Mesendoderm (in vitro differentiated cells): ENCODE measurements around the gene TRMT61A.

Experiments used
- DNase-seq: peaks from one replicate; pipeline ENCODE4 v3.0.0; 2013
- H2AK5ac ChIP-seq: 2 replicates; pipeline ENCODE4 v1.6.1; 2013; ENCODE audit warnings: low read length, inconsistent platforms
- H2BK120ac ChIP-seq: 2 replicates; pipeline ENCODE4 v1.6.1; 2013; ENCODE audit warnings: low read depth, mild to moderate bottlenecking, low read length, moderate library complexity, mixed read lengths
- H2BK15ac ChIP-seq: replicated peaks from 2 replicates; pipeline ENCODE4 v1.6.1; 2013; ENCODE audit warnings: low read depth, mild to moderate bottlenecking, moderate library complexity
- H2BK5ac ChIP-seq: 2 replicates; pipeline ENCODE4 v1.6.1; 2013; ENCODE audit warnings: low read length, inconsistent platforms
- H3K18ac ChIP-seq: 2 replicates; pipeline ENCODE4 v1.6.1; 2013; ENCODE audit warnings: mild to moderate bottlenecking, low read length, mixed read lengths
- H3K23ac ChIP-seq: one replicate; pipeline ENCODE4 v1.6.1; 2013; ENCODE audit warnings: low read length
- H3K27ac ChIP-seq: 2 replicates; pipeline ENCODE4 v1.5.1; 2013; ENCODE audit warnings: low read depth, mild to moderate bottlenecking, inconsistent platforms, low read length, moderate library complexity
- H3K27me3 ChIP-seq: 2 replicates; pipeline ENCODE4 v1.6.1; 2013; ENCODE audit warnings: low read length, control low read depth, mild to moderate bottlenecking, inconsistent platforms; ENCODE audit not compliant: insufficient read depth, poor library complexity
- H3K36me3 ChIP-seq: 2 replicates; pipeline ENCODE4 v1.6.1; 2013; ENCODE audit warnings: low read length, inconsistent platforms; ENCODE audit not compliant: control insufficient read depth, insufficient read depth
- H3K4ac ChIP-seq: one replicate; pipeline ENCODE4 v1.6.1; 2013; ENCODE audit warnings: low read depth, mild to moderate bottlenecking, low read length, moderate library complexity
- H3K4me1 ChIP-seq: 2 replicates; pipeline ENCODE4 v1.6.1; 2013; ENCODE audit warnings: low read depth, low read length, inconsistent platforms; ENCODE audit not compliant: control insufficient read depth
- H3K4me2 ChIP-seq: 2 replicates; pipeline ENCODE4 v1.6.1; 2013; ENCODE audit warnings: low read length
- H3K4me3 ChIP-seq: 2 replicates; pipeline ENCODE4 v1.5.1; 2013; ENCODE audit warnings: mild to moderate bottlenecking, low read length
- H3K56ac ChIP-seq: one replicate; pipeline ENCODE4 v1.6.1; 2013; ENCODE audit warnings: low read length
- H3K79me1 ChIP-seq: 2 replicates; pipeline ENCODE4 v1.6.1; 2013; ENCODE audit warnings: low read length, inconsistent platforms
- H3K79me2 ChIP-seq: 2 replicates; pipeline ENCODE4 v1.6.1; 2013; ENCODE audit warnings: mild to moderate bottlenecking, low read length; ENCODE audit not compliant: control insufficient read depth, insufficient read depth
- H3K9ac ChIP-seq: 2 replicates; pipeline ENCODE4 v1.6.1; 2013; ENCODE audit warnings: low read length, inconsistent platforms
- H4K5ac ChIP-seq: one replicate; pipeline ENCODE4 v1.6.1; 2013; ENCODE audit warnings: low read length
- H4K8ac ChIP-seq: one replicate; pipeline ENCODE4 v1.6.1; 2013; ENCODE audit warnings: low read depth, mild to moderate bottlenecking, control low read depth, low read length, moderate library complexity
- WGBS: extraction: QIAGEN DNeasy Blood & Tissue Kit; methylation state at CpG from one replicate; pipeline ENCODE4 v1.1.7; 2013; ENCODE audit warnings: low lambda C conversion rate, missing lambda C conversion rate; ENCODE audit not compliant: insufficient coverage; ENCODE audit errors: extremely low coverage; 5-methylcytosine and 5-hydroxymethylcytosine counted together

TRMT61A gene

DNA sequence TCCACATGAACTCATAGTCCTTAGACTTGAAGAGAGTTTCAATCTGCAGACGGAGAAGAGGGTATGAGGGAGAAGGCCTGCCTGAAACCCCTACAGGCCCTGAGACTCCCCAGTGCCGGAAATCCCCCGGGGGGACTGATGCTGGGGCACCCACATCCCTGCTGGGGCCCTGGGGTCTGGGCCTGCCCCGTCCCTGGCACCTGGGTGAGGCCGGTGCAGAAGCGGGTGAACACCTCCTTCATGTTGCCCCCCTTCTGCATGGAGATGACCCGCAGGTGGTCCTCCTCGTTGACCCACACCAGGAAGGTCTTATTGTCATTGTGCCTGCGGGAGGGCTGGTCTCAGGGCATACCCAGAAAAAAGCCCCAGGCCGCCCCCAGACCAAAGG lies 8.7 kb upstream of the TRMT61A start:
- no peak overlapping the region for H3K18ac ChIP-seq
- H3K4me1 ChIP-seq = no peaks in the 10 kb centered on the region
- H2BK5ac ChIP-seq = no peak overlapping the region
- no peaks in the 10 kb centered on the region for H3K79me1 ChIP-seq
- no peak overlapping the region for H3K9ac ChIP-seq
- H2BK120ac ChIP-seq = no peak overlapping the region
- no peaks in the 10 kb centered on the region for H3K36me3 ChIP-seq
- H3K4me3 ChIP-seq = no peak overlapping the region
- H3K23ac ChIP-seq = no peak overlapping the region
- peaks cover 5% of the 10 kb centered on the region for H3K27me3 ChIP-seq
- no peak overlapping the region for H3K56ac ChIP-seq
- no peak overlapping the region for H2BK15ac ChIP-seq
- DNase-seq = no peak
- no peak overlapping the region for H3K4me2 ChIP-seq
- no peak overlapping the region for H2AK5ac ChIP-seq
- no peak overlapping the region for H4K8ac ChIP-seq
- no CpG with 5 or more reads among the region's 10 CpGs for WGBS
- H4K5ac ChIP-seq = no peak overlapping the region
- H3K4ac ChIP-seq = no peak overlapping the region
- H3K27ac ChIP-seq = no peak overlapping the region
- no peaks in the 10 kb centered on the region for H3K79me2 ChIP-seq

DNA sequence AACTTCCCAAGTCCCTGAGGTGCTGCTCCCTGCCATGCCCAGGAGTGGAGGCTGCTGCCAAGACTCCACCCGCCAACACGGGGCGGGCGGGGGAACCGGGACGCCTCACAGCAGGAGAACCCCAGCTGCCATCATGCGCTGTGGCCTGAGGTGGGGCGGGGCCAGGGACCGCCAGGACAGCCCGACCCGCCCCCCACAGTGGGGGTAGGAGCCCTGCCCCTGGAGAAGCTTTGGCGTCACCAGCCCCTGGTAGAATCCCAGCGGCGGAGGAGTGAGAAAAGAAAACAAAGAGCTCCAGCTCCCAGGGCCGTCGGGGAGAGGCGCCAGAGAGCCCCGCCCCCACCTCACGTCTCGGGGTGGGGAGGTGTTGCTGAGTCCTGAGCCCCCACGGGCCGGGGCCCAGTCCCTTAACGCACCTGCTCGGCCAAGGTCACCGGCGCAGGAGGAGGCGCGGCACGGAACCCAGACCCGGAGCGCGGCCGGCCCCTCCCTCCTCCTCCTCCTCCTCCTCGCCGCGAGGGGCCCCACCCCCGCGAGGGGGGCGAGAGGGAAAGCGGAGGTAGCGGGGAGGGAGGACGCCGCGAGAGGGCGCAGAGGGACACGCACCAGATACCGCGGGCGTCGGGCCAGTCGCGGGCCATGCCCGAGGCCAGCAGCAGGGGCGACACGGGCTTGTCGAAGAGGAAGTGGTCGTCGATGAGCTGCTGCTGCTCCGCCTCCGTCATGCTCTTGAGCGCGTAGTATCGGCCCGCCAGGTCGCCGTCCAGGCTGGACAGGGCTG lies 8.1 kb upstream of the TRMT61A start:
- DNase-seq = peak; percentile 92
- Histone ChIP-seq H3K56ac (peak overlapping the region; percentile 86), H3K79me2 (no peaks in the 10 kb centered on the region), H3K79me1 (no peaks in the 10 kb centered on the region), H4K8ac (no peak overlapping the region), H3K27ac (no peak overlapping the region), H3K18ac (peak overlapping the region; percentile 31), H3K4me3 (peak overlapping the region; percentile 25), H3K4me2 (peak overlapping the region; percentile 51), H3K4me1 (no peaks in the 10 kb centered on the region), H3K27me3 (peaks cover 5% of the 10 kb centered on the region), H2BK15ac (no peak overlapping the region), H4K5ac (no peak overlapping the region), H3K4ac (no peak overlapping the region), H3K23ac (no peak overlapping the region), H2BK5ac (no peak overlapping the region), H3K36me3 (no peaks in the 10 kb centered on the region), H3K9ac (peak overlapping the region; percentile 64), H2BK120ac (no peak overlapping the region), H2AK5ac (no peak overlapping the region)
- WGBS = no CpG with 5 or more reads among the region's 66 CpGs

DNA sequence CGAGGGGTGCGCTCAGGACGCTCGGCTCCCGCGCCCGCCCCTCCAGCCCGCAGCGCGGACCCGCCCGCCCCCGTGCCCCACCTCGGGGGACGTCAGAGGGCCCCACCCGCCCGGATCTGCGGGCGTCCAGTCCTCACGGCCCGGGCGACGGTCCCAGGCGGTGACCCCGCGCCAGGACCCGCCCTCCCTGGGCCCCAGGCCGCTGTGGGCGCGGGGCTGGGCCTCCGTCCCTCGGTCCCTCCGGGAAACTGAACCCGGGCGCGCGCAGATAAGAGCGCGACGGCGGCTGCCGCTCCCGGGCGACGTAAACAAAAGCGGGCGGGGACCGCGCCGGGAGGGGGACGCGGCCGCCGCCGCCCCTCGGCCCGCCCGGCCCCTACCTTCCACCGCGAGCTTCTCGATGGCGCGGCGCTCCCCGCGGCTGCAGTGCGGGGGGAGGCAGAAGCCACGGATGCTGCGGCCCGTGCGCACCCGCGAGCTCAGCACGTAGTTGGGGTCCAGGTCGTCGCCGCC lies 7.5 kb upstream of the TRMT61A start:
- peak overlapping the region; percentile 35 for H3K4me3 ChIP-seq
- no peak overlapping the region for H3K27ac ChIP-seq

DNA sequence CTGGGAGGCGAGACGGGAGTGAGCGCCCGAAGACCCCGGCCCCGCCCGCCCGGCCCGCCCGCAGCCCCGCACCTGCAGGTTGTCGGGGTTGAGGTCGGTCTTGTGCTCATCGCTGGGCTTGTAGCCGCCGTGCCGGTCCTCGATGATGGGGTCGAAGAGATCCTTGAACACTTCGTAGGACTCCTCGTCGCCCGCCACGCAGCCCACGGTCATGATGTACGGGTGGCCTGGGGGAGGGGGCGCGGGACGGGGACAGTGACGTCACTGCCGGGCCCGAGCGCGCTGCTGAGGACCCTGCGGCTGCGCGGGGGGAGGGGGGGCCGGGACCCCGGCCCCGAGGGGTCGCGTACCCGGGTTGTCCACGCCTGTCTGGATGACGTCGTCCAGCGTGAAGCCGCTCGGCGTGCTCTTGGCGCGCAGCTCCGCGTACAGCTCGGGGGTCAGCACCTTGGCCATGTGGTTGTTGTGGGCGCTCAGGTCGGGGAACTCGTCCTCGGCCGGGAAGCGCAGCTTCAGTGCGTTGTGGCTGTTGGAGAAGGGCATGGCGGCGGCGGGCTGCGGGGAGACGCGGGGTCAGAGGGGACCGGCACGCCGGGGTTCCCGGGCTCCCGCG lies 6.9 kb upstream of the TRMT61A start:
- no peak overlapping the region for H4K8ac ChIP-seq
- H3K79me1 ChIP-seq = no peaks in the 10 kb centered on the region
- H3K9ac ChIP-seq = peak overlapping the region; percentile 64
- H3K4ac ChIP-seq = peak overlapping the region; percentile 20
- H2BK15ac ChIP-seq = no peak overlapping the region
- H4K5ac ChIP-seq = no peak overlapping the region
- peak overlapping the region; percentile 72 for H3K4me3 ChIP-seq
- no peak overlapping the region for H2AK5ac ChIP-seq
- no peaks in the 10 kb centered on the region for H3K36me3 ChIP-seq
- no peak overlapping the region for H3K27ac ChIP-seq
- no peak overlapping the region for H2BK5ac ChIP-seq
- H3K18ac ChIP-seq = peak overlapping the region; percentile 46
- H3K56ac ChIP-seq = peak overlapping the region; percentile 86
- no CpG with 5 or more reads among the region's 74 CpGs for WGBS
- H3K23ac ChIP-seq = no peak overlapping the region
- H2BK120ac ChIP-seq = no peak overlapping the region
- no peaks in the 10 kb centered on the region for H3K79me2 ChIP-seq
- no peaks in the 10 kb centered on the region for H3K4me1 ChIP-seq
- DNase-seq = peak; percentile 43
- peaks cover 5% of the 10 kb centered on the region for H3K27me3 ChIP-seq
- H3K4me2 ChIP-seq = peak overlapping the region; percentile 71

More for the DNA sequence above, 7.5 kb upstream of the TRMT61A start:
- Histone ChIP-seq H3K27me3 (peaks cover 5% of the 10 kb centered on the region), H3K4ac (peak overlapping the region; percentile 20), H3K18ac (peak overlapping the region; percentile 31), H3K9ac (peak overlapping the region; percentile 64), H2BK5ac (no peak overlapping the region), H4K5ac (no peak overlapping the region), H3K4me2 (peak overlapping the region; percentile 51), H3K79me2 (no peaks in the 10 kb centered on the region), H3K23ac (no peak overlapping the region), H4K8ac (no peak overlapping the region), H2AK5ac (no peak overlapping the region), H3K36me3 (no peaks in the 10 kb centered on the region), H3K56ac (peak overlapping the region; percentile 86), H3K79me1 (no peaks in the 10 kb centered on the region), H3K4me1 (no peaks in the 10 kb centered on the region), H2BK120ac (no peak overlapping the region), H2BK15ac (no peak overlapping the region)
- WGBS = no CpG with 5 or more reads among the region's 77 CpGs
- DNase-seq = no peak

DNA sequence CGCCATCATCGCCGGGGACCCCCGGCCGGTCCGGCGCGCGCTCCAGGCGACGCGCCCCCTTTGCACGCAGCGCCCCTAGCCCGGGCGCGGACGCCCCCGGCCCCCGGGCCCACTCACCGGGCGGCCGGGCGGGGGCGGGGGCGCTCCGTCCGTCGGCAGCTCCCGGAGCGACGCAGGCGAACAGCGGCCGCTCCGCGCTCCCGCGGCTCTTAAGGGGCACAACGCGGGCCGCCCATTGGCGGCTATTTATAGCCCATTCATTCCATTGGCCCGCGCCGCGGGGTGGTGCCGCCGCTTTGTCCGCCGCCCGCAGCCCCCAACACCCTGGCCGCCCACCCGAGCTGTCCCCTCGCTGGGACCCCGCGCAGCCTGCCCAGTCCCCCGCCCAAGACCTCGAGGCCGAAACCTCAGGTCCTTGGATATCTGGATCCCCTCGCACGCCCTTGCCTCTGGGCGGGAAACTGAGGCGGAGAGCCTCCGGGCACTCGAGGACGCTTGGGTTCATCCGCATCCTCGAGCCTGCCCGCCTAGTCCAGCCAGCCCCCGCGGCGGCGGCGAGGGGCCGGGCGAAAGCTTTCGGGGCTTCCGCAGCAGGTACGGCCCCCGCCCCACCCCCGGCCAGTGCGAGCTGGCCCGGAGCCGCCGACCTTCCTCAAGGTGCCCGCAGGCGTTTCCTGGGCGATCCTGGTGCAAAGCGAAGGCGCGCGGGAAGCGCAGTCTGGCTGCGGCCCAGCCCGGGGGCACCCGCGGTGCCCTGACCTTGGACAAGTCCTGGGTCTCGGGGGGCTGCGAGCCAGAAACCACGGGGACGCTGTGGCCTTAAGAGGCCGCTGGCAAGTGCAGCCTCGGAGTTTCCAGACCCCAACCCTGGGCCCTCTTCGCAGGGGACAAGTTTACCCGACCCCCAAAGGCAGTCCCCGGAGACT lies 6.1 kb upstream of the TRMT61A start, which contains the start of gene CKB:
Gene CKB (minus strand): TSS at position 182 of the 926 bp plus-strand sequence. CDS start 337 bp downstream, outside the sequence.
- Histone ChIP-seq H3K79me2 (no peaks in the 10 kb centered on the region), H3K4me2 (peak within 1 kb of the TSS; percentile 73), H3K79me1 (no peaks in the 10 kb centered on the region), H3K4me3 (peak within 1 kb of the TSS; percentile 72), H3K27ac (no peak within 1 kb of the TSS), H4K8ac (no peak within 1 kb of the TSS), H2AK5ac (no peak within 1 kb of the TSS), H3K27me3 (peaks cover 5% of the 10 kb centered on the region), H3K4me1 (no peaks in the 10 kb centered on the region), H3K9ac (peak within 1 kb of the TSS; percentile 64), H3K18ac (peak within 1 kb of the TSS; percentile 46), H4K5ac (no peak within 1 kb of the TSS), H3K36me3 (no peaks in the 10 kb centered on the region), H2BK120ac (no peak within 1 kb of the TSS), H3K4ac (peak within 1 kb of the TSS; percentile 20), H2BK5ac (no peak within 1 kb of the TSS), H3K56ac (peak within 1 kb of the TSS; percentile 86), H2BK15ac (no peak within 1 kb of the TSS), H3K23ac (no peak within 1 kb of the TSS)
- WGBS = no CpG with 5 or more reads among the region's 107 CpGs
- DNase-seq = peak; percentile 71
